Measurements from ENCODE around the gene MATN3. TPM values are rescaled to one million over a fixed set of nuclear protein-coding genes. Genes with fewer than 3 reads are reported as not detected.

MATN3 gene
- total RNA-seq, 1 donor from 2014 or later, result 2.7 TPM

DNA sequence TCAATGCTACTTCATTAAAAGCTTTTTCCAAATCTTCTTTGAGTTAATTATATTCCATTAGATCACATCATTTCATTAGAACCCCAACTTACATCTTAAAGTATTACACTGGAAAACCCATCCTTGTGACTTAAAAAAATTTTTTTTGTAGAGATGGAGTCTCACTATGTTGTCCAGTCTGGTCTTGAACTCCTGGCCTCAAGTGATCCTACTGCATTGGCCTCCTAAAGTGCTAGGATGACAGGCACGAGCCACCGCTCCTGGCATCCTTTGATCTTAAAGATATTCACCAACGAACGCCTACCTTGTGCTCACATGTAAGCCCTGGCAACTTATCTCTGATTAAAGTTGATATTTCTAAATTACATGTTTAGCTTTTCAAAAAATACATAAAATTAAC, 32.3 kb upstream of the MATN3 start:
- DNase-seq (ENCODE audit: low spot score in 2 of 2, unreplicated experiment in 2 of 2), result no peak
- Mint-ChIP-seq H3K4me3 (no peak overlapping the region), H3K9me3 (no peaks in the 10 kb centered on the region), H3K27ac (no peak overlapping the region), H3K36me3 (peaks cover 5% of the 10 kb centered on the region), H3K4me1 (peaks cover 43% of the 10 kb centered on the region), H3K27me3 (ENCODE audit: low read depth) (no peaks in the 10 kb centered on the region)
- TF ChIP-seq, protein P1, sequence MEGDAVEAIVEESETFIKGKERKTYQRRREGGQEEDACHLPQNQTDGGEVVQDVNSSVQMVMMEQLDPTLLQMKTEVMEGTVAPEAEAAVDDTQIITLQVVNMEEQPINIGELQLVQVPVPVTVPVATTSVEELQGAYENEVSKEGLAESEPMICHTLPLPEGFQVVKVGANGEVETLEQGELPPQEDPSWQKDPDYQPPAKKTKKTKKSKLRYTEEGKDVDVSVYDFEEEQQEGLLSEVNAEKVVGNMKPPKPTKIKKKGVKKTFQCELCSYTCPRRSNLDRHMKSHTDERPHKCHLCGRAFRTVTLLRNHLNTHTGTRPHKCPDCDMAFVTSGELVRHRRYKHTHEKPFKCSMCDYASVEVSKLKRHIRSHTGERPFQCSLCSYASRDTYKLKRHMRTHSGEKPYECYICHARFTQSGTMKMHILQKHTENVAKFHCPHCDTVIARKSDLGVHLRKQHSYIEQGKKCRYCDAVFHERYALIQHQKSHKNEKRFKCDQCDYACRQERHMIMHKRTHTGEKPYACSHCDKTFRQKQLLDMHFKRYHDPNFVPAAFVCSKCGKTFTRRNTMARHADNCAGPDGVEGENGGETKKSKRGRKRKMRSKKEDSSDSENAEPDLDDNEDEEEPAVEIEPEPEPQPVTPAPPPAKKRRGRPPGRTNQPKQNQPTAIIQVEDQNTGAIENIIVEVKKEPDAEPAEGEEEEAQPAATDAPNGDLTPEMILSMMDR (IDR thresholded peaks at IDR 0.05; ENCODE audit: unreplicated experiment), result no peak

DNA sequence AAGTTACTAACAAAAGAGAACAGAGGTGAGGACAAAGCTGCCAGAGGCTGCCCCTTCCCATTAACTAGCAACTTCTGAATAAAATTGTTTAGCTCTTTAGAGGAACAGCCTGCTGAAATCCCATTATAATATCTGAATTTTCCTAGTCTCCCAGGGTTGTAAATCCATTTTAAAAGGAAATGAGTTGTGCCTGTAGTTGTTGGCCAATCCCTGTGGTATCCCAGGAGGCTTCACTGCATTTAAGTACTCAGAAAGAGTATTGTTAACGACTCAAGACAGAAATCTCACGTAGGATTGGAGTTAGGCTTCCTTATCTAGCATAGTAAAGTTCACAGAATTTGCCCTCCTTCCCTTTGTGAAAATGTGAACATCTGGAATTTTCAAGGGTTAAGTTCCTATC, 30.1 kb upstream of the MATN3 start:
- H3K27me3 Mint-ChIP-seq (ENCODE audit: low read depth), result no peaks in the 10 kb centered on the region
- H3K27ac Mint-ChIP-seq, result peak overlapping the region; percentile 18
- H3K4me1 Mint-ChIP-seq, result peaks cover 21% of the 10 kb centered on the region
- TF ChIP-seq, protein P1 (IDR thresholded peaks at IDR 0.05; ENCODE audit: unreplicated experiment), result no peak
- no peak for DNase-seq (ENCODE audit: low spot score in 2 of 2, unreplicated experiment in 2 of 2)
- peaks cover 9% of the 10 kb centered on the region for H3K36me3 Mint-ChIP-seq
- H3K4me3 Mint-ChIP-seq, result no peak overlapping the region
- no peaks in the 10 kb centered on the region for H3K9me3 Mint-ChIP-seq

DNA sequence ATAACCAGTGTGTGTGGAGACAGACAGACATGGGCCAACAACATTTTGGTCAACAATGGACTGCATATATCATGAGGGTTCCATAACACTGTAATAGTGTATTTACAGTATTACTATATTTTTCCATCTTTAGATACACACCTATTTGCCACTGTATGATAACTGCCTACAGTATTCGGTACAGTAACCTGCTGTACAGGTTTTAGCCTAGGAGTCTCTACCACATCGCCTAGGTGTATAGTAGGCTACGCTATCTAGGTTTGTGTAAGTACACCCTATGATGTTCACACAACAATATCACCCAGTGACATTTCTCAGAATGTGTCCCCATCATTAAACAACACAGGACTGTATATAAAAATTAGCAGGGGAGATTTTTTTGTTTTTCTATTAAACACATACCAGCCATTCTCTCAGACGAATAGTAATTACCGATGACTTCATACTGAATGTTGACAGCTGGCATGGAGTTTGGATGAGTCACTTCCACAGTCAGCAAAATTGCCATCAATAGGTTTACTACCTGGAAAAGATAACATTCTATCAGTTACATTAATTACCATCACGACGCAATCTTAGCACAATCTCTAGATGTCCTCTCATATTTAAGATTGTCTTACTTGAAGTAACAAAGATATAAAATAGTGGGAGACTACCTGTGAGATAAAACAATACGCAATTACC, 28.2 kb upstream of the MATN3 start:
- Mint-ChIP-seq H3K4me1 (peaks cover 15% of the 10 kb centered on the region), H3K36me3 (peaks cover 23% of the 10 kb centered on the region), H3K9me3 (no peaks in the 10 kb centered on the region), H3K27ac (no peak overlapping the region), H3K27me3 (ENCODE audit: low read depth) (no peaks in the 10 kb centered on the region), H3K4me3 (no peak overlapping the region)
- no peak for DNase-seq (ENCODE audit: low spot score in 2 of 2, unreplicated experiment in 2 of 2)
- TF ChIP-seq, protein P1 (IDR thresholded peaks at IDR 0.05; ENCODE audit: unreplicated experiment), result no peak

DNA sequence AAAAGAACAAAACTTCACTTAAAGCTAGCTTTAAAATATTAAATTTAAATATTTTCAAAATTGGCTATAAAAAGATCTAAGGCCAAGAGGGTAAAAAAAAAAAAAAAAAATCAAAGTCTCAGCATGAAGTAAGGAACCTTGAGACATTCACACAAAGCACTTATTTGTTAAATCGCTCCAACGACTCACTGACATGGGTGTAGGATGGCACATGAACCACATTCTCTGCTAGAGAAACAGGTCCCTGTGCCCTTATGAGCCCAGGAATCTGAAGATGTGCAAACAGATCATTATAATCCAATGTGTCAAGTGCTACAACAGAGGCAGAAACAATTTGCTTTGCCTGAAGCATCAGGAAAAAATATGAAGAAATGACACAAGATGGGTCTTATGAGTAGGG, 25.2 kb upstream of the MATN3 start:
- peaks cover 38% of the 10 kb centered on the region for H3K36me3 Mint-ChIP-seq
- H3K27me3 Mint-ChIP-seq (ENCODE audit: low read depth), result no peaks in the 10 kb centered on the region
- no peak overlapping the region for H3K27ac Mint-ChIP-seq

DNA sequence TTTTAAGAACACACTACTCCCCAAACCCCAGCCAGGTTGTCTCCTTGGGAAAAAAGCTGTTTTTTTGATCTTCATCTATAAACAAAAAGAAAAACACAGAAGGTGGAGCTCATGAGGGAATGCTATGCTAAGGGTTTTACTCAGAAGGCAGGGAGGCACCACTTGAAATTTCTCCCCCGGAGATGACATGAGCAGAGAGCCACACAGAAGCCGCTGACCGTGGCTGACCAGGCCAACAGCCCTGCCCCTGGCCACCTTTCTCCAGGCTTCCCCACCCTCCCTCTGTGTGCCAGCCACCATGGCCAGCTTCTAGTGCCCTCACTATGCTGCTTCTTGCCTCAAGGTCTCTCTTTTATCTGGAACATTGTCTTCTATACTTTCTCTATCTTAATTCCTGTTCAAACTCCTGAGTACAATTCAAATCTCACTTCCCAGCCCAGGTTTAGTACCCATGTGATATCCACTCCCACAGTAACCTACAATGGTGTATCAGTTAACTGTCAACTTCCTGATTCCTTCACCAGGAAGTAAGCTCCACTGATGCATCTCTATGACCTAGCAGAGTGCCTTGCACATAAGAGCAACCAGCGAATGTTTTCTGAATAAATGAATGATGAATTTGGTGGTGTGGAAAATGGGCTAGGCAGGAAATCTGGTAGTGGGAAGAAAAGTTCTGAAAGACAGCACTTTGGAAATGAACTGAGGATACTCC, 23.6 kb upstream of the MATN3 start:
- no peak overlapping the region for H3K27ac Mint-ChIP-seq
- H3K27me3 Mint-ChIP-seq (ENCODE audit: low read depth), result no peaks in the 10 kb centered on the region
- peaks cover 2% of the 10 kb centered on the region for H3K9me3 Mint-ChIP-seq
- peaks cover 52% of the 10 kb centered on the region for H3K36me3 Mint-ChIP-seq
- no peak overlapping the region for H3K4me3 Mint-ChIP-seq
- no peak for DNase-seq (ENCODE audit: low spot score in 2 of 2, unreplicated experiment in 2 of 2)
- H3K4me1 Mint-ChIP-seq, result no peaks in the 10 kb centered on the region
- TF ChIP-seq, protein P1 (IDR thresholded peaks at IDR 0.05; ENCODE audit: unreplicated experiment), result no peak

More for the DNA sequence above, 25.2 kb upstream of the MATN3 start:
- TF ChIP-seq, protein P1 (IDR thresholded peaks at IDR 0.05; ENCODE audit: unreplicated experiment), result no peak
- no peak for DNase-seq (ENCODE audit: low spot score in 2 of 2, unreplicated experiment in 2 of 2)
- Mint-ChIP-seq H3K4me3 (no peak overlapping the region), H3K4me1 (peaks cover 4% of the 10 kb centered on the region), H3K9me3 (no peaks in the 10 kb centered on the region)

Measured in mesothelial cell of epicardium (in vitro differentiated cells).